HG02852 (cell line): ENCODE measurements around the gene P2RX7.
"Not testable (repeated sequence)": the region's sequence is repeated elsewhere in the genome, so short reads cannot be mapped to it uniquely, and the experiment has no call there.

Experiments used
- ATAC-seq: cut with Tn5 transposase; IDR thresholded peaks from one replicate; pipeline ENCODE4 v1.9.1; 2021; ENCODE audit warnings: mild to moderate bottlenecking, moderate library complexity; ENCODE audit not compliant: unreplicated experiment

P2RX7 gene

DNA sequence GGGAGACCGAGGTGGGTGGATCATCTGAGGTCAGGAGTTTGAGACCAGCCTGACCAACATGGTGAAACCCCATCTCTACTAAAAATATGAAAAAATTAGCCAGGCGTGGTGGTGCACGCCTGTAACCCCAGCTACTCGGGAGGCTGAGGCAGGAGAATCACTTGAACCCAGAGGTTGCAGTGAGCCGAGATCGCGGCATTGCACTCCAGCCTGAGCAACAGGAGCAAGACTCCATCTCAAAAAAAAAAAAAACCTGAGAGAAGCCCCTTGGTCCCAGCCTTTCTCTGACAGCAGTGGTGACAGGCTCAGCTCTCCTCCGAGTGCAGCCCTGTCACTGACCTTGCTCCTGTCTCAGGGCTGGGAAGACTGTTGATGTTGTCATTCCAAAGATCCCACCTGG is 94.2 kb downstream of the P2RX7 start:
- ATAC-seq, result peak; percentile 8

DNA sequence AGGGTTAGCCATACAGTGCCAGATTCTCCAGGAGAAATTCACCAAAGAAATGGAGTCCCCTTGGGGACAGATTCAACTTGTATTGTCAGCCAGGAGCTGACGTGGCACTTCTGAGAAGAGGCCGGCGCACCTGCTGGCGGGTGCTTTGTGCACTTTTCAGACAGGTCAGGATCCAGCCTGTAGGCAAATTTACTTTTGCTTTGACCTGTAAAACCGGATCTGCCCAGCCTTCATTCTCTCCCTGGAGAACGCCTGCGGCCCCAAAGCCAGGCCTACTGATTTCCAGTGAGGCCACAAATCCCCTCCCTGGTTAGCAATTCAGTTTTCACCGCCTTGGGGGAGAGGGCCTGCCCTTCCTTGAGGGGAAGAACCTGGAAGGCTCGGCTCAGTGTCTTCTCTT is 94.6 kb downstream of the P2RX7 start:
- ATAC-seq, result peak; percentile 69

DNA sequence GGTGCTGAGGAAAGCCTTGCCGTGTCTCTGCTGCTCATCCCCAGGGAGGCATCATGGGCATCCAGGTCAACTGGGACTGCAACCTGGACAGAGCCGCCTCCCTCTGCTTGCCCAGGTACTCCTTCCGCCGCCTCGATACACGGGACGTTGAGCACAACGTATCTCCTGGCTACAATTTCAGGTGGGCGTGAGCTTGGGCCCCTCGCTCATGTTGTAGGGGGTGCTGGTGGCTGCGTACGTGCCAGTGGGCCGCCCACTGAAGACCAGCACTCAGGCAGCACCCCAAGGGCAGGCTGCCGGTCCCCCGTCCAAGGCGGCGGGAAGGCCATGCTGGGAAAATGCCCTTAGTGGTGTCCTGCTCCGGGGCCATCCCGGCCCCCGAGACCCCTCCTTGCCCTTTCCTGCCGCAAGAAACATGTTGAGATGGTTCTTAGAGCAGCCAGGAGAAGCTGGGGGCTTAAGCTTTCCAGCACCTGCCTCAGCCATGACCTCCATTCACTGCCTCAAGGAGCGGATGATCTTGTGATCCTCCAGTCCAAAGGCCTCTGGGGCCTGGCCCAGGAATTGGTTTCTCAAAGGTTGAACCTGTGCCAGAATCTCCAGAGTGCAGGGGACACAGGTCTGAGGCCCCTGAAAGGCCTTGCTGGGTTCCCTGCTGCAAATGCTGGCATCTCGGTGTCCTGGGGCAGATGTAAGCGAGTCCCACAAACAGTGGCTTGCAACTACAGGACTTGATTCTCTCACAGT is 96.4 kb downstream of the P2RX7 start:
- no peak for ATAC-seq

DNA sequence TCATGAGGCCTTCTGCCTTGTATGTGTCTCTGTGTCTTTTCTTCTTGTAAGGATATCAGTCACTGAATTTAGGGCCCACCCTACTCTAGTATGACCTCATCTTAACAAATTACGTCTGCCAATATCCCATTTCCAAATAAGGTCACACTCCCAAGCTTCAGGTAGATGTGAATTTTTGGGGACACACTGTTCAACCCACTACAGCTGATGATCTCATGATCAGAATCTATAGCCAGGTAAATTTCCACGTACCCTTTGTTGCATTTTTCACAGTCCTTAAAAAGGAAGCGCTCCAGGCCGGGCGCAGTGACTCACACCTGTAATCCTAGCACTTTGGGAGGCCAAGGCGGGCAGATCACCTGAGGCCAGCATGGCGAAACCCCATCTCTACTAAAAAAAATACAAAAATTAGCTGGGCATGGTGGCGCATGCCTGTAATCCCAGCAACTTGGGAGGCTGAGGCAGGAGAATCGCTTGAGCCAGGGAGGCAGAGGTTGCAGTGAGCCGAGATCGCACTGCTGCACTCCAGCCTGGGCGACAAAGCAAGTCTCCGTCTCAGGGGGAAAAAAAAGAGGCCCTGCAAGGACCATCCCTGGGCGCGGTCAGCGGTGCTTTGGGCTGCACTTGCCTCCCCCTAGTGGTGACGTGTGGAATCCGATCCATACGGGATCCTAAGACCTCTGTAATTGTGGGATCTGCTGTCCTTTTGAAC is 97.3 kb downstream of the P2RX7 start:
- ATAC-seq, result not testable (repeated sequence)

DNA sequence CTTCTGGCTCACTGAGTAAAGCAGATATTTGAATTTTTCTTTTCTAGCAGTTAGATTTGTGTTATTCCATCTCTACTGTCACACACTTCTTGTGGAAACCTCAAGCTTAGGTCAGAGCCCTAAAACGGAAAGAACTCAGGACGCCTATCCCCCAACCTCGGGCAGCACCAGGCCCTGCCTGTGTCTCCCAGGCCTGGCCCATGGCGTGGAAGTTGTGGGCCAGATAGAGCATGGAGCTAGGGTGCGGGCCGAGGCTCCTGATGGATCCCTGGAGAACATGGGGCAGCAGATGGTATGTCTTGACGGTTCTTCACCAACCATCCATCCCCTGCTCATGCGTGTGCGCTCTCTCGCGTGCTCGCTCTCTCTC is 97.8 kb downstream of the P2RX7 start:
- no peak for ATAC-seq

DNA sequence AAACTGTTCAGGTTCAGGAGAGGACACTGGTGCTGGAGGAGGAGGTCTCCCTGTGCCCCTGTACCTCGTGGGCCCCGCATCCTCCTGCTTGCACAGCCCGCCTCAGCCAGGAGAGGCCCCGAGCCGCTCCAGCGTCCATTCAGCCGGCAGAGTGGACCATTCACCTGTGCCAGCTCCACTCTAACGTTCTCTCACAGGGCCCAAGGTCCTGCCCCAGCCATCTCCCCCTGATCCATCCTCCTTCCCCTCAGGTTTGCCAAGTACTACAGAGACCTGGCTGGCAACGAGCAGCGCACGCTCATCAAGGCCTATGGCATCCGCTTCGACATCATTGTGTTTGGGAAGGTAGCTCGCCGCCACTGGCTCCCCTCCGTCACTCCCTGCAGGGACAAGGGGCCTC is 99.5 kb downstream of the P2RX7 start:
- ATAC-seq, result no peak

DNA sequence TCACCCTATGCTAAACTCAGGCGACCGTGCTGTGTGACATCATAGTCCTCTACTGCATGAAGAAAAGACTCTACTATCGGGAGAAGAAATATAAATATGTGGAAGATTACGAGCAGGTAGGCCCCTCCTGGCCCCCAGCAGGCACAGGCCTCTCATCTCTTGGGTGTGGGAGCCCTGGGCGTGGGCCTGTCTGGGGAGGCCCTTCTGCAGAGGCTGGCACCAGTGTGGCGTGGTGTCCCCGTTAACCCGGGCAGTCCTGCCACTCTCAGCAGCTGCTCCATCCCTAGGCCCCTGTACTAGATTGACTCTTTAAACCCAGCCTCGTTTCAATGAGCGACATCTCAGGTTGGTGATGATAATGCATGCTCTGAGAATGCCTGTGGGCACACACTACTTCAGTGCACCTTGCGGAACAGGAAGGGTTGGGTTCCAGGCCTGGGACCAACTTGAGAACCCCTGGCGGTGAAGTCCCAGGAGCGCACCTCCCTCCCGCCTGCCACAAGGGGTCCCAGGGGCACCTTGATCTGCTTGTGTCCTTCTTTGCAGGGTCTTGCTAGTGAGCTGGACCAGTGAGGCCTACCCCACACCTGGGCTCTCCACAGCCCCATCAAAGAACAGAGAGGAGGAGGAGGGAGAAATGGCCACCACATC is 100.4 kb downstream of the P2RX7 start:
- no peak for ATAC-seq

DNA sequence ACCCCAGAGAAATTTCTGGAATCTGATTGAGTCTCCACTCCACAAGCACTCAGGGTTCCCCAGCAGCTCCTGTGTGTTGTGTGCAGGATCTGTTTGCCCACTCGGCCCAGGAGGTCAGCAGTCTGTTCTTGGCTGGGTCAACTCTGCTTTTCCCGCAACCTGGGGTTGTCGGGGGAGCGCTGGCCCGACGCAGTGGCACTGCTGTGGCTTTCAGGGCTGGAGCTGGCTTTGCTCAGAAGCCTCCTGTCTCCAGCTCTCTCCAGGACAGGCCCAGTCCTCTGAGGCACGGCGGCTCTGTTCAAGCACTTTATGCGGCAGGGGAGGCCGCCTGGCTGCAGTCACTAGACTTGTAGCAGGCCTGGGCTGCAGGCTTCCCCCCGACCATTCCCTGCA is 100.9 kb downstream of the P2RX7 start:
- ATAC-seq, result no peak

DNA sequence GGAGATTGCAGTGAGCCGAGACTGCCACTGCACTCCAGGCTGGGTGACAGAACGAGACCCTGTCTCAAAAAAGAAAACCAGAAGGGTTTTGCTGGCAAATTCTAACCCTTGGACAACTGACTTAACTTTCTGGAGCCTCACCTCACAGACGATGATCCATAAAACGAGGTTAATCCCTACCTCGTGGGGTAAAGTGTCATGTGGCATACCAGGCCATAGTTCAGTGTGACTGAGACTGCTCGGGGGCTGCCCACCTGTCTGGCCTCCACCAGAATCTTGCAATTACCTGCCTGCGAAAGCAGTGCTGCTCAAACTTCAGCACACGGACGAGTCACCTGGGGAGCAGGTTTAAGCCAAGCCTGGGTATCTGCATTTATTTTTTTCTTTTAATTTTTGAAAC is 104.1 kb downstream of the P2RX7 start:
- ATAC-seq, result no peak

DNA sequence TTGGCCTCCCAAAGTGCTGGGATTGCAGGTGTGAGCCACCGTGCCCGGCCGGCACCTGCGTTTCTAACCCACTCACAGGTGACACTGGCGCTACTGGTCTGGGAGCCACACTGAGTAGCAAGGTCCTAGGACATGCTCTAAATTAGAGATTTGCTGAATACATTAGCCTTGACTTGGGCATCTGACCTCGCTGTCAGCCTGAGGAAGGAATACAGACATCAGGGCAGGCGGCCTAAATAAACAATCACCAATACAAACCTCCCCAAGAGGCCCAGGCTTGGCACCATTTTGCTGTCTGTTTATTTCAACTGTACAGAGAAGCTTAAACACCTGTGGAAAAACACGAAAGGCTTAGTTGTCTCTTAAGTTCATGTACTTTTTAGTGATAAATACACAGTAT is 104.7 kb downstream of the P2RX7 start:
- ATAC-seq, result no peak
